MG63 (cell line): ENCODE results near the gene GATM. TPM values are rescaled to one million over a fixed set of nuclear protein-coding genes. Genes with fewer than 3 reads are reported as not detected.
"Not testable (repeated sequence)": the region's sequence is repeated elsewhere in the genome, so short reads cannot be mapped to it uniquely, and the experiment has no call there.

ENCODE experiments used
- DNase-seq: peaks from one replicate; pipeline ENCODE4 v3.0.0-alpha.2; 2020
- H3K27me3 ChIP-seq: fragments of 250-450 bp; sonication (Bioruptor Pico); 2 replicates; pipeline ENCODE4 v1.5.1; 2020; ENCODE audit warnings: mild to moderate bottlenecking, moderate library complexity
- H3K36me3 ChIP-seq: fragments of 250-450 bp; sonication (Bioruptor Pico); 2 replicates; pipeline ENCODE4 v1.5.1; 2020; ENCODE audit warnings: mild to moderate bottlenecking, moderate library complexity
- H3K4me3 ChIP-seq: fragments of 250-450 bp; sonication (Bioruptor Pico); 2 replicates; pipeline ENCODE4 v1.5.1; 2020; ENCODE audit warnings: mild to moderate bottlenecking, moderate library complexity
- H3K9me3 ChIP-seq: fragments of 250-450 bp; sonication (Bioruptor Pico); 2 replicates; pipeline ENCODE4 v1.5.1; 2020; ENCODE audit warnings: mild to moderate bottlenecking, moderate library complexity
- total RNA-seq: library from RNA; depleted of rRNA; stranded (reverse); fragments of >200 nt; shearing (Covaris generic); gene quantifications from 2 replicates; pipeline ENCODE4 v1.2.3, GENCODE V29; 2014; ENCODE audit warnings: low replicate concordance; rRNA removed

GATM gene
- total RNA-seq, 1 experiment from 2014 or later: 0.23 TPM

DNA sequence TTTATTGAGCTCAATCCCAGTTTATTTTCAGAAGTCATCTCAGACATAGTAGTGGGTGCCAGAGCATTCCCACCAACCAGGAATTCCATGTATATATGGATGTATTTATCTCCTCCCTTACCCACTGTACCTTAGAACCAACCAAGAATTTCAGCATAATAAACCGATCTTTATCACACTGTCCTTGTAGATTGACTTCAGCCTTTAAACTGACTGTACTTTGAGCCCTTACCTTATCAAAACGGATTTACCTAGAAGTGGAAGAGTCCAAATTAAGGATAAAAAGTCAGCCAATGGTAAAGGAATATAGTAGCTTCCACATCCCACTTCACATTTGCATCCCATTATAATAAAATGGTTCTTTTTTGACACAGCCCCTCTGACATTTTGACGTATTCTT, 37.9 kb downstream of the GATM start:
- no peak for DNase-seq
- Histone ChIP-seq H3K36me3 (no peaks in the 10 kb centered on the region), H3K27me3 (peaks cover 2% of the 10 kb centered on the region; the same call in 1 of the 2 replicates), H3K4me3 (no peak overlapping the region), H3K9me3 (no peaks in the 10 kb centered on the region)

GRCh38 chr15:45338417-45338816, 39.9 kb downstream of the GATM start:
- H3K4me3 ChIP-seq: no peak overlapping the region
- no peaks in the 10 kb centered on the region for H3K36me3 ChIP-seq
- DNase-seq: no peak
- H3K27me3 ChIP-seq: peaks cover 2% of the 10 kb centered on the region; the same call in 1 of the 2 replicates
- no peaks in the 10 kb centered on the region for H3K9me3 ChIP-seq

GRCh38 chr15:45337224-45337623, 41.1 kb downstream of the GATM start:
- Histone ChIP-seq H3K27me3 (peaks cover 2% of the 10 kb centered on the region; the same call in 1 of the 2 replicates), H3K9me3 (no peaks in the 10 kb centered on the region), H3K4me3 (no peak overlapping the region), H3K36me3 (no peaks in the 10 kb centered on the region)
- DNase-seq: no peak

GRCh38 chr15:45333550-45333949, 44.8 kb downstream of the GATM start:
- Histone ChIP-seq H3K36me3 (no peaks in the 10 kb centered on the region), H3K4me3 (no peak overlapping the region), H3K27me3 (peaks cover 2% of the 10 kb centered on the region; the same call in 1 of the 2 replicates), H3K9me3 (no peaks in the 10 kb centered on the region)
- peak; percentile 5 for DNase-seq

- Histone ChIP-seq H3K27me3 (peaks cover 2% of the 10 kb centered on the region; the same call in 1 of the 2 replicates), H3K9me3 (no peaks in the 10 kb centered on the region), H3K4me3 (no peak overlapping the region), H3K36me3 (no peaks in the 10 kb centered on the region)
- no peak for DNase-seq
These were observed 45.6 kb downstream of the GATM start for GRCh38 chr15:45332694-45333093.

DNA sequence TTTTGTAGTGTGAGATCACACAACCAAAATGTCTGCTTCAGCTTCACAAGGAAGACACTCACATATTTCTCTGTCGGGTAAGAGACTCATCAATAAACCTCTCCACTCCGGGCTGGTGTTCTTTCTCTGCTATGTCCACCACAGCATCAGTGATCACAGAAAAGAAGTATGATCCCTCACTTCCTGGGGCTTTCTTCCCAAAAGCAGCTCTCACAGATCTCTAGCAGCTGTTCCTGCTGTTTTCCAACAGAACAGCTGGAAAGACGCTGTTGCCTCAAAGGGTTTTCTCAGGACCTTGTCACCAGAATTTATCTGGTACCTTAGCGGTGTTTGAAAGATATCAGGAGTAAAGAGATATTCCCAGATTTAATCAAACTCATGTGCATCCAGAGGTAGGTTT, 46.4 kb downstream of the GATM start:
- H3K9me3 ChIP-seq: no peaks in the 10 kb centered on the region
- no peaks in the 10 kb centered on the region for H3K36me3 ChIP-seq
- H3K4me3 ChIP-seq: no peak overlapping the region
- DNase-seq: no peak
- peaks cover 3% of the 10 kb centered on the region; the same call in 1 of the 2 replicates for H3K27me3 ChIP-seq

- H3K36me3 ChIP-seq: no peaks in the 10 kb centered on the region
- no peaks in the 10 kb centered on the region for H3K9me3 ChIP-seq
- H3K27me3 ChIP-seq: peaks cover 5% of the 10 kb centered on the region; the same call in 1 of the 2 replicates
- no peak overlapping the region for H3K4me3 ChIP-seq
- DNase-seq: no peak
These were observed 49.7 kb downstream of the GATM start for GRCh38 chr15:45328663-45329062.

DNA sequence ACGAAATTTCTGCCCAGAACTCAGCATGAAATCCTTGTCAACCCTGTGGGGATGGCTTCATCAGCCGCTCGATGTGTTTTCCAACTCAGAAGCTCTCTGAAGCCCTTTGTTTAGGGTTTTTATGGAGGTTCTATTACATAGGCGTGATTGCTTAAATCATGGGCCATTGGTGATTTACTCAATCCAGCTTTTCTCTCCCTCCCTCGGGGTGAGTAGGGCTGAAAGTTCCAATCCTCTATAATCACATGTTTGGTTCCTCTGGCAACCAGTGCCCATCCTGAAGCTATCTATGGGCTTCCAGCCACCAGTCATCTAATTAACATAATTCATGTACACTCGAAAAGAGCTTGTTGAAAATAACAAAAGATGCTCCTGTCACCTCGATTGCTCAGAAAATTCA, 51.6 kb downstream of the GATM start:
- H3K4me3 ChIP-seq: no peak overlapping the region
- DNase-seq: no peak
- no peaks in the 10 kb centered on the region for H3K9me3 ChIP-seq
- H3K36me3 ChIP-seq: no peaks in the 10 kb centered on the region
- H3K27me3 ChIP-seq: peaks cover 3% of the 10 kb centered on the region; the same call in 1 of the 2 replicates

GRCh38 chr15:45326280-45326679, 52.1 kb downstream of the GATM start:
- no peak for DNase-seq
- H3K9me3 ChIP-seq: no peaks in the 10 kb centered on the region
- H3K4me3 ChIP-seq: no peak overlapping the region
- no peaks in the 10 kb centered on the region for H3K36me3 ChIP-seq
- 0 out of 2 replicates have a peak, but pooled peaks cover 2% of the 10 kb centered on the region for H3K27me3 ChIP-seq

- DNase-seq: no peak
- no peak overlapping the region for H3K4me3 ChIP-seq
- no peaks in the 10 kb centered on the region for H3K36me3 ChIP-seq
- no peaks in the 10 kb centered on the region for H3K9me3 ChIP-seq
- H3K27me3 ChIP-seq: no peaks in the 10 kb centered on the region
These were observed 57.7 kb downstream of the GATM start for GRCh38 chr15:45320581-45321205.

- no peaks in the 10 kb centered on the region for H3K9me3 ChIP-seq
- no peak for DNase-seq
- H3K27me3 ChIP-seq: no peaks in the 10 kb centered on the region
- no peak overlapping the region for H3K4me3 ChIP-seq
- no peaks in the 10 kb centered on the region for H3K36me3 ChIP-seq
These were observed 58.7 kb downstream of the GATM start for GRCh38 chr15:45319472-45320214.

- Histone ChIP-seq H3K36me3 (no peaks in the 10 kb centered on the region), H3K9me3 (no peaks in the 10 kb centered on the region)
- peak; percentile 41 for DNase-seq
These were observed 63.4 kb downstream of the GATM start for GRCh38 chr15:45314960-45315359.

DNA sequence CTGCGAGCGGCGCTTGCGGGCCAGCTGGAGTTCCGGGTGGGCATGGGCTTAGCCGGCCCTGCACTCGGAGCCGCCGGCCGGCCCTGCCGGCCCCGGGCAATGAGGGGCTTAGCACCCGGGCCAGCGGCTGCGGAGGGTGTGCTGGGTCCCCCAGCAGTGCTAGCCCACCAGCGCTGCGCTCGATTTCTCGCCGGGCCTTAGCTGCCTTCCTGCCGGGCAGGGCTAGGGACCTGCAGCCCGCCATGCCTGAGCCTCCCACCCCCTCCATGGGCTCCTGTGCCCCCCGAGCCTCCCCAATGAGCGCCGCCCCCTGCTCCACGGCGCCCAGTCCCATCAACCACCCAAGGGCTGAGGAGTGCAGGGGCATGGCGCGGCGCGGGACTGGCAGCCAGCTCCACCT, 64.2 kb downstream of the GATM start:
- not testable (repeated sequence) for H3K9me3 ChIP-seq, DNase-seq, H3K4me3 ChIP-seq, H3K36me3 ChIP-seq, H3K27me3 ChIP-seq

More at GRCh38 chr15:45314960-45315359, 63.4 kb downstream of the GATM start:
- Histone ChIP-seq H3K4me3 (0 out of 2 replicates have a peak overlapping the region, but pooled peaks have one; percentile 10), H3K27me3 (no peaks in the 10 kb centered on the region)

Other genes with a start within 250 kb of the GATM start
- not detected in 2 replicates for gene DUOXA1, start 248.7 kb downstream of the GATM start, total RNA-seq
- gene DUOX1, start 248.6 kb downstream of the GATM start, total RNA-seq: not detected in 2 replicates
- gene SHF, start 190.6 kb downstream of the GATM start, total RNA-seq: 0.33 TPM in 1 of 2 replicates, not detected in the other
- not detected in 2 replicates for gene SLC28A2, start 126.3 kb downstream of the GATM start, total RNA-seq
- 4.3 and 5.1 TPM in 2 replicates for gene SLC30A4, start 144.2 kb upstream of the GATM start, total RNA-seq
- 57.1 and 154 TPM in 2 replicates for gene BLOC1S6, start 208.8 kb upstream of the GATM start, total RNA-seq